Thyroid gland (tissue), 4 donors: ENCODE results near the gene SUMF1.

ENCODE experiments used
- CTCF ChIP-seq, 6 experiments: fragments of 200-600 bp in 3 of 6; fragments of 450-650 bp in 3 of 6; sonication (generic) in 3 of 6; IDR thresholded peaks; one replicate each; pipeline ENCODE4 v1.5.1; 2016 to 2019; ENCODE audit warnings: antibody characterized with exemption in 6 of 6, mild to moderate bottlenecking in 2 of 6, inconsistent platforms in 1 of 6, moderate library complexity in 1 of 6
- POLR2A ChIP-seq, 2 donors: fragments of 450-650 bp; IDR thresholded peaks; one replicate each; pipeline ENCODE4 v1.6.1; 2017; ENCODE audit warnings: antibody characterized with exemption in 2 of 2, mild to moderate bottlenecking in 2 of 2, moderate library complexity in 1 of 2

GRCh38 chr3:4338751-4339150 is 128.3 kb downstream of the SUMF1 start:
- no peak for TF ChIP-seq POLR2A (IDR thresholded peaks at IDR 0.05)
- TF ChIP-seq CTCF (IDR thresholded peaks at IDR 0.05) = no peak
